Epithelial cell of proximal tubule (primary cell): ENCODE data around the gene GRM5. TPM values are rescaled to one million over a fixed set of nuclear protein-coding genes. Genes with fewer than 3 reads are reported as not detected.

Experiments used
- DNase-seq: peaks from one replicate; pipeline ENCODE4 v3.0.0-alpha.2; 2011; ENCODE audit warnings: low read depth
- H3K4me3 ChIP-seq: 2 replicates; pipeline ENCODE4 v1.5.1; 2011; ENCODE audit warnings: low read depth, mild to moderate bottlenecking, low read length
- total RNA-seq: library from RNA; depleted of rRNA; stranded (reverse); fragments of >200 nt; gene quantifications from 2 replicates; pipeline ENCODE4 v1.2.3, GENCODE V29; 2015
- TF ChIP-seq, protein P1 (sequence below): conservative IDR thresholded peaks from 2 replicates; pipeline ENCODE4 v1.5.1; 2012; ENCODE audit warnings: low read depth, mild to moderate bottlenecking, low read length

Gene GRM5
- total RNA-seq, 1 donor from 2014 or later = 0.12 TPM

- TF ChIP-seq, protein P1, sequence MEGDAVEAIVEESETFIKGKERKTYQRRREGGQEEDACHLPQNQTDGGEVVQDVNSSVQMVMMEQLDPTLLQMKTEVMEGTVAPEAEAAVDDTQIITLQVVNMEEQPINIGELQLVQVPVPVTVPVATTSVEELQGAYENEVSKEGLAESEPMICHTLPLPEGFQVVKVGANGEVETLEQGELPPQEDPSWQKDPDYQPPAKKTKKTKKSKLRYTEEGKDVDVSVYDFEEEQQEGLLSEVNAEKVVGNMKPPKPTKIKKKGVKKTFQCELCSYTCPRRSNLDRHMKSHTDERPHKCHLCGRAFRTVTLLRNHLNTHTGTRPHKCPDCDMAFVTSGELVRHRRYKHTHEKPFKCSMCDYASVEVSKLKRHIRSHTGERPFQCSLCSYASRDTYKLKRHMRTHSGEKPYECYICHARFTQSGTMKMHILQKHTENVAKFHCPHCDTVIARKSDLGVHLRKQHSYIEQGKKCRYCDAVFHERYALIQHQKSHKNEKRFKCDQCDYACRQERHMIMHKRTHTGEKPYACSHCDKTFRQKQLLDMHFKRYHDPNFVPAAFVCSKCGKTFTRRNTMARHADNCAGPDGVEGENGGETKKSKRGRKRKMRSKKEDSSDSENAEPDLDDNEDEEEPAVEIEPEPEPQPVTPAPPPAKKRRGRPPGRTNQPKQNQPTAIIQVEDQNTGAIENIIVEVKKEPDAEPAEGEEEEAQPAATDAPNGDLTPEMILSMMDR = no peak
- no peak overlapping the region for H3K4me3 ChIP-seq
- no peak for DNase-seq
Observed at GRCh38 chr11:88704485-88704884, 361.3 kb downstream of the GRM5 start.

GRCh38 chr11:88701816-88702215, 364.0 kb downstream of the GRM5 start:
- no peak overlapping the region for H3K4me3 ChIP-seq
- no peak for DNase-seq
- TF ChIP-seq, protein P1 = no peak

GRCh38 chr11:88697139-88697538, 368.6 kb downstream of the GRM5 start:
- H3K4me3 ChIP-seq = no peak overlapping the region
- no peak for DNase-seq
- TF ChIP-seq, protein P1 = no peak

DNA sequence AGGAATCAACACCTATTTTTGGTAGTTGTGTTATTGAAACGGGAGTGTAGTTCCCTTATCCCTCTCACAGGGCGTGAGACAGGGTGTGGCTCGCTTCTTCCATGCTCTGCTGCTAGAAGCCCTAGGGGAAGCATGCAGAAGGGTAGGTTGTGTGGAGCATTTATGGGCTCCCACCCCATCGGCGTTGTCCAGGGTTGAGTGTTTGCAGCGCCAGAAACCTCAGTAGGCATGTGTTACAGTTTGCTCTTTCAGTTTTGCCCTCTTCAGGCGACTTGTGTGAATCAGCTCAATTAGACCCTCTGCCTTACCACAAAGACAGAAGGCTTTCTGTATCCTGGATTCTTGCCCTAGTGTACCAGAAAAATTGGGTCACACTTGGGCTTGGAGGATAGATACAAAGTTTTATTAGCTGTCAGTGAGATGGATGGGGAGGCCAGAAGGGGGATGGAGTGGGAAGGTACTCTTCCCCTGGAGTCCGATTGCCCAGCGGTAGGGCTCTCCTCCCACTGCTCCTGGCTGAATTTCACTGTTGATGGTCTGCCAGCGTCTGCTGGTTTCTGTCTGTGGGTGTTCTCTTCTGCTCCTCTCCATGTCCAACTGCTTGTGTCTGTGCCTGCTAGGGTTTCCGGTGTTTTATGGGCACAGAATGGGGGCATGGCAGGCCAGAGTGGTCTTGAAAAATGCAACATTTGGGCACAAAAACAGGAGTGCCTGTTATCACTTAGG, 369.9 kb downstream of the GRM5 start:
- TF ChIP-seq, protein P1 = no peak
- no peak for DNase-seq
- H3K4me3 ChIP-seq = no peak overlapping the region

- H3K4me3 ChIP-seq = no peak overlapping the region
- TF ChIP-seq, protein P1 = no peak
- no peak for DNase-seq
Observed at GRCh38 chr11:88692306-88693086, 373.3 kb downstream of the GRM5 start.

GRCh38 chr11:88689548-88690240, 376.1 kb downstream of the GRM5 start:
- no peak for DNase-seq
- TF ChIP-seq, protein P1 = no peak

More at GRCh38 chr11:88689548-88690240, 376.1 kb downstream of the GRM5 start:
- H3K4me3 ChIP-seq = no peak overlapping the region
